HUES48 (cell line): ENCODE measurements around the gene PLA2G4B.

Experiments
- H3K27ac ChIP-seq: one replicate; pipeline ENCODE4 v1.7.0; 2013; ENCODE audit warnings: low read depth, low read length, inconsistent platforms
- H3K27me3 ChIP-seq: 2 replicates; pipeline ENCODE4 v1.6.1; 2013; ENCODE audit warnings: mild to moderate bottlenecking, low read length; ENCODE audit not compliant: control insufficient read depth, insufficient read depth
- H3K36me3 ChIP-seq: 2 replicates; pipeline ENCODE4 v1.6.1; 2013; ENCODE audit warnings: low read length; ENCODE audit not compliant: control insufficient read depth, insufficient read depth
- H3K4me1 ChIP-seq: 2 replicates; pipeline ENCODE4 v1.6.1; 2013; ENCODE audit warnings: mild to moderate bottlenecking, low read length; ENCODE audit not compliant: control insufficient read depth, insufficient read depth
- H3K4me3 ChIP-seq: 2 replicates; pipeline ENCODE4 v1.5.1; 2013; ENCODE audit warnings: mild to moderate bottlenecking, low read depth, low read length
- H3K9ac ChIP-seq: 2 replicates; pipeline ENCODE4 v1.6.1; 2013; ENCODE audit warnings: mild to moderate bottlenecking, low read depth, low read length, moderate library complexity
- H3K9me3 ChIP-seq: 2 replicates; pipeline ENCODE4 v1.6.1; 2013; ENCODE audit warnings: low read length; ENCODE audit not compliant: control insufficient read depth, insufficient read depth

The PLA2G4B gene

GRCh38 chr15:41888662-41889253 lies 50.1 kb downstream of the PLA2G4B start:
- Histone ChIP-seq H3K36me3 (no peaks in the 10 kb centered on the region), H3K4me1 (no peaks in the 10 kb centered on the region), H3K9ac (no peak overlapping the region), H3K4me3 (no peak overlapping the region), H3K27me3 (no peaks in the 10 kb centered on the region), H3K9me3 (no peaks in the 10 kb centered on the region), H3K27ac (no peak overlapping the region)

- H3K4me3 ChIP-seq: no peak overlapping the region
- no peak overlapping the region for H3K27ac ChIP-seq
- no peak overlapping the region for H3K9ac ChIP-seq
- H3K4me1 ChIP-seq: no peaks in the 10 kb centered on the region
- no peaks in the 10 kb centered on the region for H3K9me3 ChIP-seq
- no peaks in the 10 kb centered on the region for H3K36me3 ChIP-seq
- no peaks in the 10 kb centered on the region for H3K27me3 ChIP-seq
Measured at GRCh38 chr15:41890050-41890690, 51.5 kb downstream of the PLA2G4B start.

- H3K4me1 ChIP-seq: no peaks in the 10 kb centered on the region
- no peaks in the 10 kb centered on the region for H3K27me3 ChIP-seq
- H3K27ac ChIP-seq: no peak overlapping the region
- no peaks in the 10 kb centered on the region for H3K36me3 ChIP-seq
- H3K4me3 ChIP-seq: no peak overlapping the region
- no peaks in the 10 kb centered on the region for H3K9me3 ChIP-seq
- H3K9ac ChIP-seq: no peak overlapping the region
Measured at GRCh38 chr15:41891226-41891625, 52.6 kb downstream of the PLA2G4B start.

- Histone ChIP-seq H3K27ac (no peak overlapping the region), H3K4me3 (no peak overlapping the region), H3K9ac (no peak overlapping the region), H3K9me3 (no peaks in the 10 kb centered on the region), H3K27me3 (no peaks in the 10 kb centered on the region), H3K36me3 (no peaks in the 10 kb centered on the region), H3K4me1 (no peaks in the 10 kb centered on the region)
Measured at GRCh38 chr15:41891946-41892345, 53.3 kb downstream of the PLA2G4B start.

- Histone ChIP-seq H3K4me3 (no peak overlapping the region), H3K9ac (no peak overlapping the region), H3K4me1 (no peaks in the 10 kb centered on the region), H3K27ac (no peak overlapping the region), H3K9me3 (no peaks in the 10 kb centered on the region), H3K27me3 (no peaks in the 10 kb centered on the region), H3K36me3 (no peaks in the 10 kb centered on the region)
Measured at GRCh38 chr15:41892621-41893421, 54.2 kb downstream of the PLA2G4B start.

- Histone ChIP-seq H3K27me3 (no peaks in the 10 kb centered on the region), H3K4me3 (no peak within 1 kb of the TSS), H3K9me3 (no peaks in the 10 kb centered on the region), H3K4me1 (no peaks in the 10 kb centered on the region), H3K9ac (no peak within 1 kb of the TSS), H3K36me3 (0 out of 2 replicates have a peak, but pooled peaks cover under 1% of the 10 kb centered on the region), H3K27ac (no peak within 1 kb of the TSS)
Measured at GRCh38 chr15:41893422-41894250, 55.0 kb downstream of the PLA2G4B start, which contains the start of gene SPTBN5. SPTBN5 (minus strand) TSS chr15:41894053; CDS start chr15:41893497, 556 bp downstream.

- no peaks in the 10 kb centered on the region for H3K9me3 ChIP-seq
- no peaks in the 10 kb centered on the region for H3K27me3 ChIP-seq
- peaks cover 7% of the 10 kb centered on the region for H3K36me3 ChIP-seq
- no peak overlapping the region for H3K4me3 ChIP-seq
- no peak overlapping the region for H3K27ac ChIP-seq
- H3K9ac ChIP-seq: no peak overlapping the region
- H3K4me1 ChIP-seq: no peaks in the 10 kb centered on the region
Measured at GRCh38 chr15:41894251-41894790, 55.7 kb downstream of the PLA2G4B start.

GRCh38 chr15:41894791-41895463 lies 56.3 kb downstream of the PLA2G4B start:
- Histone ChIP-seq H3K27ac (no peak overlapping the region), H3K9ac (no peak overlapping the region), H3K4me1 (no peaks in the 10 kb centered on the region), H3K4me3 (no peak overlapping the region), H3K9me3 (no peaks in the 10 kb centered on the region), H3K36me3 (peaks cover 13% of the 10 kb centered on the region), H3K27me3 (no peaks in the 10 kb centered on the region)

GRCh38 chr15:41895491-41895890 lies 56.8 kb downstream of the PLA2G4B start:
- peaks cover 13% of the 10 kb centered on the region for H3K36me3 ChIP-seq
- no peak overlapping the region for H3K27ac ChIP-seq
- no peak overlapping the region for H3K4me3 ChIP-seq
- no peak overlapping the region for H3K9ac ChIP-seq
- no peaks in the 10 kb centered on the region for H3K9me3 ChIP-seq
- H3K4me1 ChIP-seq: no peaks in the 10 kb centered on the region
- H3K27me3 ChIP-seq: no peaks in the 10 kb centered on the region

GRCh38 chr15:41895957-41896356 lies 57.3 kb downstream of the PLA2G4B start:
- H3K4me3 ChIP-seq: no peak overlapping the region
- H3K9ac ChIP-seq: no peak overlapping the region
- no peaks in the 10 kb centered on the region for H3K4me1 ChIP-seq
- no peaks in the 10 kb centered on the region for H3K9me3 ChIP-seq
- no peaks in the 10 kb centered on the region for H3K27me3 ChIP-seq
- peaks cover 18% of the 10 kb centered on the region for H3K36me3 ChIP-seq
- H3K27ac ChIP-seq: no peak overlapping the region
